NOMO-1 treated with DMSO at 0.1 percent for 48 hours (cell line): ENCODE results near the gene PSORS1C1.
"Not testable (repeated sequence)": the region's sequence is repeated elsewhere in the genome, so short reads cannot be mapped to it uniquely, and the experiment has no call there.

ENCODE experiments used
- DNase-seq: peaks from one replicate; lab custom pipeline; 2025; ENCODE audit not compliant: unreplicated experiment; lab: John Stamatoyannopoulos, UW

Gene PSORS1C1

GRCh38 chr6:31157513-31158139 lies 43.0 kb downstream of the PSORS1C1 start, which contains the start of gene CCHCR1:
TSS of gene CCHCR1 (minus strand) at chr6:31157802. CDS start at chr6:31157600, 202 bp downstream.
- DNase-seq, result no peak

- DNase-seq, result peak; percentile 97
These were observed 43.7 kb downstream of the PSORS1C1 start, which contains the start of gene TCF19 for GRCh38 chr6:31158140-31158862. TSS of gene TCF19 (plus strand) at chr6:31158589. CDS start at chr6:31159470, 881 bp downstream.

- DNase-seq, result peak; percentile 46
These were observed 44.6 kb downstream of the PSORS1C1 start for GRCh38 chr6:31158863-31159855.

GRCh38 chr6:31161216-31162126 lies 46.9 kb downstream of the PSORS1C1 start:
- no peak for DNase-seq

- DNase-seq, result no peak
These were observed 48.0 kb downstream of the PSORS1C1 start for GRCh38 chr6:31162463-31163165.

- DNase-seq, result no peak
These were observed 49.3 kb downstream of the PSORS1C1 start for GRCh38 chr6:31163922-31164321.

- not testable (repeated sequence) for DNase-seq
These were observed 50.0 kb downstream of the PSORS1C1 start for GRCh38 chr6:31164475-31165063.

GRCh38 chr6:31165064-31165832 lies 50.6 kb downstream of the PSORS1C1 start:
- not testable (repeated sequence) for DNase-seq

GRCh38 chr6:31165986-31166385 lies 51.4 kb downstream of the PSORS1C1 start:
- no peak for DNase-seq

GRCh38 chr6:31168606-31169005 lies 54.0 kb downstream of the PSORS1C1 start:
- DNase-seq, result no peak

GRCh38 chr6:31169123-31169857 lies 54.7 kb downstream of the PSORS1C1 start:
- DNase-seq, result no peak

GRCh38 chr6:31169858-31170599 lies 55.4 kb downstream of the PSORS1C1 start:
- not testable (repeated sequence) for DNase-seq

GRCh38 chr6:31170600-31170881 lies 55.9 kb downstream of the PSORS1C1 start, which contains the start of gene POU5F1:
TSS of gene POU5F1 (minus strand) at chr6:31170682. CDS start at chr6:31170620, 62 bp downstream.
- no peak for DNase-seq

GRCh38 chr6:31170987-31171671 lies 56.5 kb downstream of the PSORS1C1 start:
- DNase-seq, result no peak

- DNase-seq, result no peak
These were observed 57.6 kb downstream of the PSORS1C1 start for GRCh38 chr6:31171931-31172905.
